Cardiac muscle cell (in vitro differentiated cells and primary cell): ENCODE results near the gene GRB10. TPM values are rescaled to one million over a fixed set of nuclear protein-coding genes. Genes with fewer than 3 reads are reported as not detected.

Source experiments
- DNase-seq, 2 donors: peaks; one replicate each; pipeline versions ENCODE4 v3.0.0 to v3.0.0-alpha.2; 2010 to 2017; ENCODE audit warnings: low read depth in 1 of 2, low spot score in 1 of 2
- H3K27ac ChIP-seq: fragments of 200-600 bp; sonication (generic); 2 replicates; pipeline ENCODE4 v1.5.1; 2016
- H3K27me3 ChIP-seq: fragments of 200-600 bp; sonication (generic); 2 replicates; pipeline ENCODE4 v1.6.0; 2016; ENCODE audit warnings: control low read depth
- H3K36me3 ChIP-seq: fragments of 200-600 bp; sonication (generic); 2 replicates; pipeline ENCODE4 v1.5.1; 2016; ENCODE audit warnings: control low read depth
- H3K4me1 ChIP-seq: fragments of 200-600 bp; sonication (generic); 2 replicates; pipeline ENCODE4 v1.8.1; 2017; ENCODE audit warnings: low read depth, mild to moderate bottlenecking, mixed run types
- H3K4me3 ChIP-seq: fragments of 200-600 bp; sonication (generic); 2 replicates; pipeline ENCODE4 v1.5.1; 2016; ENCODE audit warnings: mild to moderate bottlenecking
- H3K9me3 ChIP-seq: fragments of 200-600 bp; sonication (generic); 2 replicates; pipeline ENCODE4 v1.5.1; 2017; ENCODE audit warnings: low read depth, mild to moderate bottlenecking, control low read depth
- polyA plus RNA-seq: library from polyadenylated mRNA; unstranded; fragments of >200 nt; fragmentation: Nextera tagmentation; extraction: Ambion mirVana; gene quantifications from 2 replicates; pipeline ENCODE4 v1.2.1, GENCODE V29; 2016
- total RNA-seq: library from RNA; depleted of rRNA; stranded (reverse); fragments of >200 nt; gene quantifications from 2 replicates; pipeline ENCODE4 v1.2.3, GENCODE V29; 2016
- TF ChIP-seq, protein P1 (sequence below): IDR thresholded peaks from 2 replicates; pipeline ENCODE4 v1.5.1; 2012; ENCODE audit warnings: low read depth, mild to moderate bottlenecking, low read length

The GRB10 gene
- total and polyA plus RNA-seq, 2 experiments from 2014 or later, result 9.9 to 25.3 TPM

DNA sequence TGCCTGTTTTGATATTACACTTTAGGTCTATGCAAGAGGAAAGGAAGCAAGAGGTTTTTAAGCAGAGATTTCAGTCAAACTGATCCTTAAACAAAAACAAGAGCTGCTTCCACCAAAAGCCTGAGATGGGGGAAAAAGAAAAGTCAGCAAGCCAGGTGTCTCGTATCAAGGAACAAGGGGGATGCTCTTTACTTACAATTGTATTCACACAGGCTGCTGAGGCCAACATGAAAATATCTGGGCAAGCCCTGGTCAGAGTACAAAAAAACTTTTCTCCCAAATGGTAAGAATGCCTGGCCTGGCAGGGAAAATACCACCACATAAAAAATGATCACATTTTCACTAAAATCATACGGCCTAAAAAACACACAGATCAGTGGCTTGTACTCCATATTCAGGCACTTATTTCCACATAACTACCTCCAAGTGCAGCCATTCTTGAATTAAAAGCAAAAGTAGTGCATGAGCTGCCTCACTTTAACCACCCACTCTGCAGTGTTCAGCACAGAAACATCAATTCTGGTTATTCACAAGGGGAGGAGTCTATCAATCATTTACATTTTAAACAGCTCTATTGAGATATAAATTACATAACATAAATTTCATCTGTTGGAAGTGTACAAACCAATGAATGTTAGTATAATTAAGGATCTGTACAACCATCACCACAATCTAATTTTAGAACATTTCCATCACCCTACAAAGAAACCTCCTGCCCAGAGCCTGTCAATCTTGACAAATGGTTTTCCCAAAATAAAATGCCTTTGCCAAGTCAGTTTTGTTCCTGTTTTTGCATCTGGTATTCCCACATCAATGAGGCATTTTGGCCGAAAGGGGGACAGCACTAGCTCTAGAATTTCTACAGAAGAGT is 70.2 kb downstream of the GRB10 start:
- Histone ChIP-seq H3K27ac (peak overlapping the region; percentile 51), H3K36me3 (no peaks in the 10 kb centered on the region), H3K4me1 (peaks cover 15% of the 10 kb centered on the region), H3K4me3 (no peak overlapping the region), H3K27me3 (no peaks in the 10 kb centered on the region), H3K9me3 (no peaks in the 10 kb centered on the region)
- TF ChIP-seq, protein P1, sequence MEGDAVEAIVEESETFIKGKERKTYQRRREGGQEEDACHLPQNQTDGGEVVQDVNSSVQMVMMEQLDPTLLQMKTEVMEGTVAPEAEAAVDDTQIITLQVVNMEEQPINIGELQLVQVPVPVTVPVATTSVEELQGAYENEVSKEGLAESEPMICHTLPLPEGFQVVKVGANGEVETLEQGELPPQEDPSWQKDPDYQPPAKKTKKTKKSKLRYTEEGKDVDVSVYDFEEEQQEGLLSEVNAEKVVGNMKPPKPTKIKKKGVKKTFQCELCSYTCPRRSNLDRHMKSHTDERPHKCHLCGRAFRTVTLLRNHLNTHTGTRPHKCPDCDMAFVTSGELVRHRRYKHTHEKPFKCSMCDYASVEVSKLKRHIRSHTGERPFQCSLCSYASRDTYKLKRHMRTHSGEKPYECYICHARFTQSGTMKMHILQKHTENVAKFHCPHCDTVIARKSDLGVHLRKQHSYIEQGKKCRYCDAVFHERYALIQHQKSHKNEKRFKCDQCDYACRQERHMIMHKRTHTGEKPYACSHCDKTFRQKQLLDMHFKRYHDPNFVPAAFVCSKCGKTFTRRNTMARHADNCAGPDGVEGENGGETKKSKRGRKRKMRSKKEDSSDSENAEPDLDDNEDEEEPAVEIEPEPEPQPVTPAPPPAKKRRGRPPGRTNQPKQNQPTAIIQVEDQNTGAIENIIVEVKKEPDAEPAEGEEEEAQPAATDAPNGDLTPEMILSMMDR, result peak; percentile 3
- no peak for DNase-seq

DNA sequence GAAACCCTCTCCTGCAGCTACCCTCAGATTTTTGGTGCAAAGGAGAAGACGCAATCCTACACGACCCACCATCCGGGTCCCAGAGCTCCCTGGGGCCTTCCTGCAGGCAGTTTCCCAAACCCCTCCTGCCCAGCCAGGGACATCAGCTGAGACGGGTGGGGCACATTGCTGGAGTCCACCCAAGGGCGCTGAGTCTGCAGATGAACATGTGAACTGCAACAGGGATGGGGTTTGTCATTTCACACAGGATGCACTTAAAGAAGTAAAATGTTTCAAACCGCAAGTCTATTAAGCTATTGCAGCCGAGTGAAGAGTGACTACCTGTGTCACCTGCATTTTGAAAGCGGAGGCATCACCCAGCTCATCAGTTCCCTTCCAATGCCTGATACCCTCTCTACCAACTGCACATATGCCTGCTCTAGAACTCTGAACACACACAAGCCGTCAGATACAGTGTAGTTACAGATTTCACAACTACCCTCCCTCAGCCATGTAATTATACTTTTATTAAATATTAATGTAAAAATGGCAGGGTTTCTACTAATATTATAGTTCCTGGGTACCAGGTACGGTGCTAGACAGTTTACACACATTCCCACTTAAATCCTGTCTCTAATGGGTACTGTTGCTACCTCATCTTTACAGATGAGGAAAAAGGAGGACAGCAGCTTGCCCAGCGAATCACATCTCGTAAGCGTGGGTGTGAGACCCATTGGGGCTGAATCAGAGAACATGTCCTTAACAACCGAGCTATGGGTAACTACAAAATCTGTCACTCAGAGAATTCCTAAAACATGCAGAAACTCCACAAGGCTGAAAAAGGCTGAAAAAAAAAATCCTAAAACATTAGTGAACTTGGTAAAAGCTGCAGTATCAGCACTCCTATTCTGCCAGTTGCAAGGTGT is 71.2 kb downstream of the GRB10 start:
- DNase-seq, result no peak
- no peaks in the 10 kb centered on the region for H3K9me3 ChIP-seq
- no peak overlapping the region for H3K4me3 ChIP-seq
- TF ChIP-seq, protein P1, result no peak
- peak overlapping the region; percentile 13 for H3K27ac ChIP-seq
- peaks cover 15% of the 10 kb centered on the region for H3K4me1 ChIP-seq
- no peaks in the 10 kb centered on the region for H3K27me3 ChIP-seq
- no peaks in the 10 kb centered on the region for H3K36me3 ChIP-seq

DNA sequence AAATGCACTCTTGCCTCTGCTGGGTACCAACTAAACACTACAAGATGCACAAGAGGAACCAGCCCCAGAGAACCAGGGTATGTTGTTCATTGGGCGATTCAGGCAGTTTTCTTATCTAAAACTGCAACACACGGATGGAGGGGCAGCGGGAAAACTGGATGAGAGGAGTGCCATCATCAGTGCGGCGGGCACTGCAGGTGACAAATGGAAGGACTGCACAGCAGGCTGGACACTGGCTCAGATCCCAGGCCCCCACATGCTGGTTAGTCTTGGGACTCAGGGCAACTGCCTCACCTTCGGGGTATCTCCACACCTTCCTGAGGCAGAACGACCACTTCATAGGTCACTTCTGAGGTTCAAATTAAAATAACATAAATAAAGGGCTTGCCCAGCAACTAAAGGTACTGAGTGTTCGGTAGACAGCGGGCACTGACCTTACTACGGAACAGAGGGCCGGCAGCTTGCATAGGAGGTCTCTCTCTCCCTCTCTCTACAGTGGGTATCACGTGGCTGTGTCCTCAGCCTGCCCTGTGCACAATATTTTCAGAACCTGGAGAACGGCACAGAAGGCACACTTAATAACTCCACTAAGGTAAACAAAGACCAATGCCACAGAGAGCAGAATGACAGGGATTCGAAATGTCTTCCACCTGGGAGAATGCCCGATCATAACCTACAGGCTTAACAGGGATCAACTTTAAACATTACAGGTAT is 72.1 kb downstream of the GRB10 start:
- DNase-seq, result no peak
- Histone ChIP-seq H3K27ac (no peak overlapping the region), H3K36me3 (no peaks in the 10 kb centered on the region), H3K27me3 (no peaks in the 10 kb centered on the region), H3K9me3 (no peaks in the 10 kb centered on the region), H3K4me1 (peaks cover 15% of the 10 kb centered on the region), H3K4me3 (no peak overlapping the region)
- TF ChIP-seq, protein P1, result no peak

DNA sequence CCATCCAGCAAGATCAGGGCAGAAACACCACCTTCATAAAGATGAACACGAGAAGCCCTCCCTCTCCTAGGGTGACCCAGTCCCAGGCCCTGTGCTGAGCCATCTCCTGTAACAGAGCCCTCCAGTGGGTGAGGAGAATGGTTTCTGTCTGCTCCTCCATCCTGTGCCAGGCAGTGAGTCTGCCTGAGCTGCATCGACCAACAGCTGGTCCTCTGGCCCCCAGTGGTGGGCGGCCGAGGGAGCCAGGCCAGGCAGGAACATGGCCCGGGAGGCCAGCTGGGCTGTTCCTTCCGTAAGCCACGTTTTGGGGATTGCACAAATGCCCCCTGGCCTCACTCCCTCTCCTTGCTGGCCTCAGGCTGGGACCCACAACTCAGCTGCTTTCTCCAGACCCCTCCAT is 73.5 kb downstream of the GRB10 start:
- H3K4me1 ChIP-seq, result peaks cover 15% of the 10 kb centered on the region
- H3K4me3 ChIP-seq, result no peak overlapping the region
- no peaks in the 10 kb centered on the region for H3K36me3 ChIP-seq
- no peaks in the 10 kb centered on the region for H3K27me3 ChIP-seq
- TF ChIP-seq, protein P1, result no peak
- no peak overlapping the region for H3K27ac ChIP-seq
- DNase-seq, result no peak
- H3K9me3 ChIP-seq, result no peaks in the 10 kb centered on the region
